HCT116 (cell line): ENCODE results near the gene FHIT. TPM values are rescaled to one million over a fixed set of nuclear protein-coding genes. Genes with fewer than 3 reads are reported as not detected.

Experiments used
- ATAC-seq: fragments of 200-7000 bp; cut with Tn5 transposase; 2 replicates; pipeline ENCODE4 v1.9.1; 2020; ENCODE audit warnings: mild to moderate bottlenecking, moderate library complexity
- BruUV-seq: library from RNA; stranded (reverse); fragments of 400-500 nt; replicated peaks from 2 replicates; lab custom pipeline; 2021; lab: Mats Ljungman, UMichigan
- CTCF ChIA-PET: fragments of 300-600 bp; sonication (Branson Sonifier 250); formaldehyde crosslinking; loops from one replicate; lab custom pipeline; 2021; ENCODE audit warnings: antibody characterized with exemption; lab: Charles Lee
- POLR2A ChIA-PET: fragments of 300-600, 350-600 bp; sonication (Branson Sonifier 250); formaldehyde crosslinking; loops from one replicate; lab custom pipeline; 2021; ENCODE audit warnings: antibody characterized with exemption; lab: Charles Lee
- RAD21 ChIA-PET, 2 experiments: fragments of 300-600 bp; sonication (Branson Sonifier 250); formaldehyde crosslinking; loops; one replicate each; lab custom pipeline; 2023; ENCODE audit warnings: low total read pairs in 2 of 2; ENCODE audit not compliant: uncharacterized antibody in 2 of 2, unreplicated experiment in 2 of 2, low non-redundant PET in 1 of 2; lab: Charles Lee
- DNase-seq: peaks from one replicate; pipeline ENCODE4 v3.0.0-alpha.2; 2010; ENCODE audit warnings: low read depth, low spot score
- H2AFZ ChIP-seq: fragments of 200-600 bp; shearing (Covaris generic), sonication (generic); 2 replicates; pipeline ENCODE4 v1.6.1; 2017; ENCODE audit warnings: low read depth, mixed run types, mixed read lengths, antibody characterized with exemption, low read length; ENCODE audit not compliant: poor library complexity, severe bottlenecking
- H3K27ac ChIP-seq: 2 replicates; pipeline ENCODE4 v1.5.1; 2012; ENCODE audit warnings: low read depth, low read length
- H3K27me3 ChIP-seq: fragments of 200-600 bp; sonication (generic); 2 replicates; pipeline ENCODE4 v1.6.1; 2016; ENCODE audit warnings: mixed run types, low read length, mixed read lengths; ENCODE audit not compliant: insufficient read depth
- H3K36me3 ChIP-seq, 2 experiments: fragments of 200-500 bp in 1 of 2; fragments of 200-600 bp in 1 of 2; sonication (Bioruptor generic) in 1 of 2; sonication (generic) in 1 of 2; 2 replicates each; pipeline versions ENCODE4 v1.5.1 to v1.6.1; 2014 to 2016; ENCODE audit warnings: low read length in 2 of 2, inconsistent platforms in 1 of 2, mixed read lengths in 1 of 2, mixed run types in 1 of 2; ENCODE audit not compliant: insufficient read depth in 2 of 2, control insufficient read depth in 1 of 2
- H3K4me1 ChIP-seq, 2 experiments: fragments of 200-600 bp in 1 of 2; sonication (generic) in 1 of 2; 2 replicates each; pipeline versions ENCODE4 v1.5.1 to v1.6.1; 2012 to 2017; ENCODE audit warnings: low read length in 2 of 2, inconsistent platforms in 1 of 2, mild to moderate bottlenecking in 1 of 2, mixed read lengths in 1 of 2, mixed run types in 1 of 2, moderate library complexity in 1 of 2; ENCODE audit not compliant: insufficient read depth in 2 of 2, control insufficient read depth in 1 of 2
- H3K4me2 ChIP-seq: fragments of 200-600 bp; sonication (generic); 2 replicates; pipeline ENCODE4 v1.6.1; 2017; ENCODE audit warnings: mixed run types, low read length, mixed read lengths
- H3K4me3 ChIP-seq, 2 experiments: fragments of 200-600 bp in 1 of 2; sonication (generic) in 1 of 2; replicated peaks in 1 of 2; 2 replicates each; pipeline ENCODE4 v1.5.1; 2011 to 2016; ENCODE audit warnings: low read length in 2 of 2, control low read depth in 1 of 2, low read depth in 1 of 2, mild to moderate bottlenecking in 1 of 2, mixed read lengths in 1 of 2, mixed run types in 1 of 2
- H3K79me2 ChIP-seq: fragments of 200-600 bp; sonication (generic); 2 replicates; pipeline ENCODE4 v1.6.1; 2017; ENCODE audit warnings: mild to moderate bottlenecking, mixed run types, low read length, moderate library complexity, mixed read lengths; ENCODE audit not compliant: insufficient read depth
- H3K9ac ChIP-seq: fragments of 200-600 bp; sonication (generic); 2 replicates; pipeline ENCODE4 v1.6.1; 2016; ENCODE audit warnings: low read length, mixed read lengths
- H3K9me2 ChIP-seq: fragments of 200-600 bp; sonication (generic), shearing (Covaris generic); 2 replicates; pipeline ENCODE4 v1.6.1; 2017; ENCODE audit warnings: mixed run types, mild to moderate bottlenecking, moderate library complexity; ENCODE audit not compliant: insufficient read depth
- H3K9me3 ChIP-seq, 2 experiments: fragments of 200-500 bp in 1 of 2; fragments of 200-600 bp in 1 of 2; sonication (Bioruptor generic) in 1 of 2; sonication (generic) in 1 of 2; 2 replicates each; pipeline ENCODE4 v1.6.1; 2014 to 2017; ENCODE audit warnings: low read length in 2 of 2, mixed read lengths in 2 of 2, inconsistent platforms in 1 of 2, low read depth in 1 of 2, mild to moderate bottlenecking in 1 of 2, mixed run types in 1 of 2, moderate library complexity in 1 of 2; ENCODE audit not compliant: control insufficient read depth in 1 of 2, insufficient read depth in 1 of 2
- H4K20me1 ChIP-seq: fragments of 200-600 bp; sonication (generic), shearing (Covaris generic); 2 replicates; pipeline ENCODE4 v1.6.1; 2017; ENCODE audit warnings: mixed run types, mild to moderate bottlenecking, moderate library complexity; ENCODE audit not compliant: insufficient read depth
- CBX3 ChIP-seq: IDR thresholded peaks from 2 replicates; pipeline ENCODE4 v1.6.1; 2012; ENCODE audit warnings: low read depth
- CEBPB ChIP-seq: IDR thresholded peaks from 2 replicates; pipeline ENCODE4 v1.6.1; 2012; ENCODE audit warnings: low read depth
- CTCF ChIP-seq, 3 experiments: fragments of 200-600 bp in 1 of 3; sonication (generic) in 1 of 3; IDR thresholded peaks in 2 of 3; conservative IDR thresholded peaks in 1 of 3; 2 replicates each; pipeline ENCODE4 v1.5.1; 2012 to 2017; ENCODE audit warnings: low read depth in 2 of 3, low read length in 2 of 3, antibody characterized with exemption in 1 of 3, borderline replicate concordance in 1 of 3, control low read depth in 1 of 3, mild to moderate bottlenecking in 1 of 3, mixed read lengths in 1 of 3, mixed run types in 1 of 3, moderate library complexity in 1 of 3; ENCODE audit not compliant: insufficient read depth in 1 of 3
- EGR1 ChIP-seq: IDR thresholded peaks from 2 replicates; pipeline ENCODE4 v1.6.1; 2012; ENCODE audit warnings: low read depth
- ELF1 ChIP-seq: IDR thresholded peaks from 2 replicates; pipeline ENCODE4 v1.6.1; 2012; ENCODE audit warnings: low read depth, borderline replicate concordance
- EZH2 ChIP-seq: fragments of 200-600 bp; sonication (generic); IDR thresholded peaks from 2 replicates; pipeline ENCODE4 v1.6.1; 2017; ENCODE audit warnings: antibody characterized with exemption, mixed run types
- EZH2phosphoT487 ChIP-seq: fragments of 200-600 bp; IDR thresholded peaks from 2 replicates; pipeline ENCODE4 v1.6.1; 2018; ENCODE audit warnings: antibody characterized with exemption, borderline replicate concordance
- FOSL1 ChIP-seq: IDR thresholded peaks from 2 replicates; pipeline ENCODE4 v1.6.1; 2012; ENCODE audit warnings: low read depth
- JUND ChIP-seq: IDR thresholded peaks from 2 replicates; pipeline ENCODE4 v1.6.1; 2012
- POLR2A ChIP-seq: IDR thresholded peaks from 2 replicates; pipeline ENCODE4 v1.7.0; 2011; ENCODE audit warnings: borderline replicate concordance; ENCODE audit not compliant: insufficient read depth, insufficient read length; ENCODE audit errors: extremely low read depth
- SIN3A ChIP-seq: IDR thresholded peaks from 2 replicates; pipeline ENCODE4 v1.6.1; 2012; ENCODE audit warnings: low read depth
- SP1 ChIP-seq: IDR thresholded peaks from 2 replicates; pipeline ENCODE4 v1.6.1; 2012; ENCODE audit warnings: low read depth
- SRF ChIP-seq: IDR thresholded peaks from 2 replicates; pipeline ENCODE4 v1.6.1; 2012; ENCODE audit warnings: low read depth
- TCF7L2 ChIP-seq: IDR thresholded peaks from 2 replicates; pipeline ENCODE4 v1.7.0; 2011; ENCODE audit warnings: borderline replicate concordance, inconsistent platforms; ENCODE audit not compliant: insufficient read depth, insufficient read length; ENCODE audit errors: extremely low read depth
- YY1 ChIP-seq: IDR thresholded peaks from 2 replicates; pipeline ENCODE4 v1.6.1; 2011; ENCODE audit warnings: low read length, low read depth, moderate library complexity, mild to moderate bottlenecking; ENCODE audit not compliant: insufficient replicate concordance; ENCODE audit errors: extremely low read depth
- ZFX ChIP-seq: fragments of 450-650 bp; IDR thresholded peaks from 2 replicates; pipeline ENCODE4 v1.6.1; 2017
- ZNF274 ChIP-seq: fragments of 200-500 bp; sonication (Bioruptor generic); IDR thresholded peaks from 2 replicates; pipeline ENCODE4 v1.6.1; 2014; ENCODE audit warnings: mild to moderate bottlenecking, low read depth, low read length, inconsistent platforms
- intact Hi-C: fragments of 100-400 bp; cut with micrococcal nuclease; formaldehyde crosslinking; loops from 2 replicates; pipeline ENCODE4 v1.10.0; 2022
- total RNA-seq: library from RNA; stranded (reverse); gene quantifications from one replicate; pipeline ENCODE4 v1.2.1, GENCODE V29; 2021; ENCODE audit not compliant: unreplicated experiment

The FHIT gene
- total RNA-seq, 1 experiment from 2014 or later, result 20.1 TPM

DNA sequence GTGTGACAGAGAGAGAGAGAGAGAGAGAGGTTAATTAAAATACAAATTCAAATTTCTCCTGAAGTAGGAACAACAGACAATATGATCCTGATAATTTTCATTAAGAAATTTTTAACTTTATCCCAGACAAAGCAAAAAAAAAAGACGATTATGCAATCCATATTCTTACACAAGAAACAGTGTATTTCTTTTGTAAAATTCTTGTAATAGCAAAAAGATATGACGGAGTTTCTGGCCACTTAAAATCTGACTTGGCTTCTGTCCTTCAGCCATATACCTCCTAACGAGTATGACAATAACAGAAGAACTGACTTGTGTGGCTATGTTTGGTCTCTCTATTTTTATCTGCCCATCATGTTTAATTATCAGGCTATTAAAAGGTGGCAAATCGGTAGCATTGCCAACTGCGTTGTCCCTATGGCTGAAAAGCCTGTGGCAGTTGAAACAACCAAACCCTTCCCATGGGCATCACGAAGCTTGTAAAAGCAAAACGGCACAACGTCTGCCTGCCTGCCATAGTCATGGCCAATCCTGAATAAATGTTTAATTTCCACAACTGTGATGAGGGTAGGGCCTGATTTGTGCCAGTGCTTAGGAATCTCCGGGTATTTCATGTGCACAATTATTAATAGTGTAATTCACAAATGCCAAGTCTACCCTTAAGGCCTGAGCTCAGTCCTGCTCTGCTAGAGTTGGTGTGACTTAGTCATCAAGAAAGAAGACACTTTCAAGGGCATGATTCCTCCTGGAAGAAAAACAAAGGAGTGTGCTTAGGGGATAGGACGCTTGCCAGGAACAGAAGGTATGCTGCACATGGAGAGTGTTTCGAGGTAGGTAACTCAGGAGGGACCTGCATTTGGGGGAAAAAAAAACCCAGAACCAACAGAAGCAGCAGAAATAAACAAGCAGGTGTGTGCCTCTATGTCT lies 1090.2 kb downstream of the FHIT start:
- Histone ChIP-seq H2AFZ (no peak overlapping the region), H3K9me2 (no peaks in the 10 kb centered on the region), H3K4me1 (no peaks in the 10 kb centered on the region), H3K4me3 (no peak overlapping the region), H3K4me2 (no peak overlapping the region), H3K9ac (no peak overlapping the region), H3K27ac (no peak overlapping the region), H3K79me2 (no peaks in the 10 kb centered on the region), H3K36me3 (no peaks in the 10 kb centered on the region), H3K27me3 (no peaks in the 10 kb centered on the region), H3K9me3 (no peaks in the 10 kb centered on the region), H4K20me1 (no peaks in the 10 kb centered on the region)
- TF ChIP-seq POLR2A (no peak), FOSL1 (no peak)
- DNase-seq (no peak), ATAC-seq (no peak)
- ChIA-PET CTCF (no interaction called here), POLR2A (no interaction called here), RAD21 (no interaction called here)
- intact Hi-C loops, result no loop called here
- no TSS peak for BruUV-seq

- ChIA-PET CTCF (no interaction called here), POLR2A (no interaction called here), RAD21 (no interaction called here)
- no peak overlapping the region for H3K4me2 ChIP-seq
- H3K4me1 ChIP-seq, result no peaks in the 10 kb centered on the region
- DNase-seq (no peak), ATAC-seq (no peak)
- no peaks in the 10 kb centered on the region for H3K79me2 ChIP-seq
- H3K27ac ChIP-seq, result no peak overlapping the region
- no peaks in the 10 kb centered on the region for H3K9me3 ChIP-seq
- H2AFZ ChIP-seq, result no peak overlapping the region
- H3K36me3 ChIP-seq, result no peaks in the 10 kb centered on the region
- no TSS peak for BruUV-seq
- H4K20me1 ChIP-seq, result no peaks in the 10 kb centered on the region
- H3K9me2 ChIP-seq, result no peaks in the 10 kb centered on the region
- H3K27me3 ChIP-seq, result no peaks in the 10 kb centered on the region
- H3K4me3 ChIP-seq, result no peak overlapping the region
- no peak overlapping the region for H3K9ac ChIP-seq
- intact Hi-C loops, result no loop called here
- TF ChIP-seq SP1 (no peak), JUND (no peak), SRF (no peak), EZH2phosphoT487 (no peak), ZNF274 (no peak), YY1 (no peak), EGR1 (no peak), TCF7L2 (no peak), CBX3 (no peak), EZH2 (no peak), CEBPB (no peak), CTCF (IDR thresholded peaks at IDR 0.05 in 2 of 3, conservative IDR thresholded peaks at IDR 0.05 in 1 of 3; ENCODE audit: borderline replicate concordance in 1 of 3, insufficient read depth in 1 of 3, low read depth in 2 of 3, low read length in 2 of 3) (no peak), SIN3A (no peak), ELF1 (no peak), ZFX (no peak)
Measured at GRCh38 chr3:60160111-60160821, 1091.0 kb downstream of the FHIT start.
